ENCODE results near the gene OS9.

The OS9 gene

DNA sequence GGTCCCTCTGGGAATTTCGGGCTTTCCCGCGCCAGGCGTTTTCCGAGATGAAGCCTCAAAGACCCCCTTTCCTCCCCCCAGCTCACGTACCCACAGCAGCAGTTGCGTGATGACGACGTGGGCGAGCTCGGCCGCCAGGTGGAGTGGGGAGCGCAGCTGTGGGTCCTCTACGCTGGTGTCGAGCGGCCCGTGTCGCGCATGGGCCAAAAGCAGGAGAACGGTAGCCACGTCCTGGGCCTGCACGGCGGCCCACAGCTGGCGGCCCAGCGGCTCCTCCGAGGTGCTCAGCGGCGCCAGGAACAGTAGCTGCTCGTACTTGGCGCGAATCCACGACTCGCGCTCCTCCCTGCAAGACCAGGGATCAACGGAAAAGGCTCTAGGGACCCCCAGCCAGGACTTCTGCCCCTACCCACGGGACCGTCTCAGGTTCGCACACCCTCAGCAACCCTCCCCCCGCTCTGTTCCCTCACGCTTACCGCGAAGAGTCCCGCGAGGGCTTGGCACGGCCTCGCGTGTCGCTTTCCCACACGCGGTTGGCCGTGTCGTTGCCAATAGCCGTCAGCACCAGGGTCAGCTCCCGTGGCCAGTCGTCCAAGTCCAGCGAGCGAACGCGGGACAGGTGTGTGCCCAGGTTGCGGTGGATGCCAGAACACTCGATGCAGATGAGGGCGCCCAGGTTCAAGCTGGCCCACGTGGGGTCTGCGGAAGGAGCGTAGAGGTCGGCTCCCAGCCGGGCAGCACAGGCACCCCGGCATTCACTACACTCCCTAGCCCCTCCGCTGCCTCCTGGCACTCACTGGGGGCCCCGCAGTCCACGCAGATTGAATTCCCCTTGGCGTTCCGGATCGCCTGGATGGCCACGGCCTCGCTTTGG, 33.2 kb downstream of the OS9 start:
- ChIA-PET POLR2A (no interaction called here), CTCF (interaction anchor here (1.2 to 1.9 kb wide), 3 partner anchors 8 to 14 kb away, joined by 4 to 5 read pairs (median 5); no protein-coding TSS in a partner anchor)
- TF ChIP-seq, protein P1, sequence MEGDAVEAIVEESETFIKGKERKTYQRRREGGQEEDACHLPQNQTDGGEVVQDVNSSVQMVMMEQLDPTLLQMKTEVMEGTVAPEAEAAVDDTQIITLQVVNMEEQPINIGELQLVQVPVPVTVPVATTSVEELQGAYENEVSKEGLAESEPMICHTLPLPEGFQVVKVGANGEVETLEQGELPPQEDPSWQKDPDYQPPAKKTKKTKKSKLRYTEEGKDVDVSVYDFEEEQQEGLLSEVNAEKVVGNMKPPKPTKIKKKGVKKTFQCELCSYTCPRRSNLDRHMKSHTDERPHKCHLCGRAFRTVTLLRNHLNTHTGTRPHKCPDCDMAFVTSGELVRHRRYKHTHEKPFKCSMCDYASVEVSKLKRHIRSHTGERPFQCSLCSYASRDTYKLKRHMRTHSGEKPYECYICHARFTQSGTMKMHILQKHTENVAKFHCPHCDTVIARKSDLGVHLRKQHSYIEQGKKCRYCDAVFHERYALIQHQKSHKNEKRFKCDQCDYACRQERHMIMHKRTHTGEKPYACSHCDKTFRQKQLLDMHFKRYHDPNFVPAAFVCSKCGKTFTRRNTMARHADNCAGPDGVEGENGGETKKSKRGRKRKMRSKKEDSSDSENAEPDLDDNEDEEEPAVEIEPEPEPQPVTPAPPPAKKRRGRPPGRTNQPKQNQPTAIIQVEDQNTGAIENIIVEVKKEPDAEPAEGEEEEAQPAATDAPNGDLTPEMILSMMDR (IDR thresholded peaks at IDR 0.05; ENCODE audit: control extremely low read depth, extremely low read depth, low read depth, missing control alignments) = no peak
- DNase-seq (ENCODE audit: extremely low spot score) = peak; percentile 11

DNA sequence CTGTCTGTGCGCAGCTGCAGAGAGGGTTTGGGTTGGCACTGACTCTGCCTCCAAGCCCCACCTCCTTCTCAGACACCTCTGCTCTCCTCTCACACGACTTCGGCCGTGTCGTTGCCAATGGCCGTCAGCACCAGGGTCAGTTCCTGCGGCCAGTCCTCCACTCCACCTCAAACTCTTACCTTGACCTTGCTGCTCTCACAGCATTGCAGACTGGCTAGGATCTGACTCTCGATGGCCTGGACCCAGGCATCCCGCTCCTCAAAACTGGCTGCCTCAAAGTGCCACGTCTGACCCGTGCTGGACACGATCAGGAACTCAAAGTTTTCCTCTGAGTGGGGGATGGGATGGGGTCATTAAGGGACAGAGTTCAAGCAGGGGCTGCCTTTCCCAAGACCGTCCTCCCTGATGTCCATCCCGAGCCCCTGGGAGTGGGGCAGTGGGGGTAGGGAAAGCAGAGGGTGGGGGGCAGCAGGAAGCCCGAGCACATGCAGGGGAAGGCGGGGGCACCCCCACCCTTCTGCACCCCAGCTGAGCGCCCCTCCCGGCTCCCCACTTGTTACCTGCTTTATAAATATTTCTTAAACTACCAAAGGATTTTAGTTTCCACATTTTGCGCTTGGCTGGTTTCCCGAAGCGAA, 33.9 kb downstream of the OS9 start:
- POLR2A ChIA-PET = no interaction called here
- CTCF ChIA-PET = interaction anchor here (1.9 kb wide), 1 partner anchor 13 kb away, joined by 4 read pairs; no protein-coding TSS in a partner anchor
- TF ChIP-seq, protein P1 (IDR thresholded peaks at IDR 0.05; ENCODE audit: control extremely low read depth, extremely low read depth, low read depth, missing control alignments) = no peak
- peak; percentile 7 for DNase-seq (ENCODE audit: extremely low spot score)

DNA sequence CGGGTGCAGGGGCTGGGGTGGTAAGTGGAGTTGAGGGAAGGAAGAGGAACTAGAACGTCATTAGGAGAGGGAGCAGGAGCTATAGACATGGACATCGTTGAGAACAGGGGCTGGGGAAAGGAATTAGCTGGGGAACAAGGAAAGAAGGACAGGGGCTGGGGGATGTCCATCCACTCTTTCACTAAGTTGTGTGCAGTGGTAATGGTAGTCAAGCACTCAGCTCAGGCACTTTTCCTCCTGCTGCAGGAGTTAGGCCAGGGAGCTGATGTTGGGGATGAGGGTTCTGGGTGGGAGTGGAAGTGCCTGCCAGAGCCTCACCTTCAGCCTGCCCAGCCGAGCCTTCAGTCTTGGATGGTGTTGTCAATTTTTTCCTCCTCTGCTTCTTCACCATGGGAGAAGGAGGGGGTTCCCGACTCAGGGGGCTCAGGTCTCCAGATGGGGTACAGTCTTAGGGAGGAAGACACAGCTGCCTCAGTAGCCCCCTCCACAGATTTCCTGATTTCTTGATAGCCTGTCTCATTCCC, 35.5 kb downstream of the OS9 start:
- TF ChIP-seq, protein P1 (IDR thresholded peaks at IDR 0.05; ENCODE audit: control extremely low read depth, extremely low read depth, low read depth, missing control alignments) = no peak
- CTCF ChIA-PET = interaction anchor here (1.2 to 1.6 kb wide), 3 partner anchors 12 to 29 kb away, joined by 3 to 5 read pairs (median 3); no protein-coding TSS in a partner anchor
- peak; percentile 6 for DNase-seq (ENCODE audit: extremely low spot score)
- POLR2A ChIA-PET = no interaction called here

DNA sequence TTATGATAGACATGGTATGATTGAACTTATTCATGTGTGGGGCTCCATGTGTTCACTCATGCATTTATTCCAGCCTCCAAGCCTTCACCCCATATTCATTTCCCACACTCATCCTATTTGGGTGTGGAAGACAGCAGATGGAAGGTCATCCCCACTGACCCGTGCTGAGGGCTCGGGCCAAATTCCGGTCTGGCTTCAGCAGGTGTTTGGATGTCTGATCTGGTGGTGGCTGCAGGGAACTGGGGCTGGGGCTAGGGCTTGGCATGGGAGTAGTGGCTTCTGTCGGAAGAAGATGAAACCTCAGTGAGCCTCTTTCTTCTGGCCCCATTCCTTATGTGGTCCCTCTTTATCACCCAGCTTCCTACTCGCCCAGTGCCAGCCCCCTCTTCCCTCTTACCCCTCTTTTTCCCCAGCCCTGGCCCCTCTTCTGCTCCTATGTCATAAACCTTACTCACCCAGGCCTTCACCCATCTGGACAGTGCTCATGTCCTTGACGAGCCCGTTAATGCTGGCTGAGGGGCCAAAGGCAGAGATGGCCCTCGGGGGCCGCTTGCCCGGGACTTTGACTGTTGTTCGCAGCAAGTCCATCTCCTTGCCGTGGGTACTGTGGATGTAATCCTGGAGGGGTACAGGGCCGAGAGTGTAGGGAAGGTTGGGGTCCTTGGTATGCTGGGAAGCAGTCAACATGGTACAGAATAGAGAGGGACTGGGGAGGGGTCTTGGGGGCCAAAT, 36.6 kb downstream of the OS9 start:
- ChIA-PET CTCF (interaction anchor here (1.2 to 2.2 kb wide), 2 partner anchors 11 to 28 kb away, joined by 3 to 9 read pairs; no protein-coding TSS in a partner anchor), POLR2A (no interaction called here)
- no peak for DNase-seq (ENCODE audit: extremely low spot score)
- TF ChIP-seq, protein P1 (IDR thresholded peaks at IDR 0.05; ENCODE audit: control extremely low read depth, extremely low read depth, low read depth, missing control alignments) = no peak

DNA sequence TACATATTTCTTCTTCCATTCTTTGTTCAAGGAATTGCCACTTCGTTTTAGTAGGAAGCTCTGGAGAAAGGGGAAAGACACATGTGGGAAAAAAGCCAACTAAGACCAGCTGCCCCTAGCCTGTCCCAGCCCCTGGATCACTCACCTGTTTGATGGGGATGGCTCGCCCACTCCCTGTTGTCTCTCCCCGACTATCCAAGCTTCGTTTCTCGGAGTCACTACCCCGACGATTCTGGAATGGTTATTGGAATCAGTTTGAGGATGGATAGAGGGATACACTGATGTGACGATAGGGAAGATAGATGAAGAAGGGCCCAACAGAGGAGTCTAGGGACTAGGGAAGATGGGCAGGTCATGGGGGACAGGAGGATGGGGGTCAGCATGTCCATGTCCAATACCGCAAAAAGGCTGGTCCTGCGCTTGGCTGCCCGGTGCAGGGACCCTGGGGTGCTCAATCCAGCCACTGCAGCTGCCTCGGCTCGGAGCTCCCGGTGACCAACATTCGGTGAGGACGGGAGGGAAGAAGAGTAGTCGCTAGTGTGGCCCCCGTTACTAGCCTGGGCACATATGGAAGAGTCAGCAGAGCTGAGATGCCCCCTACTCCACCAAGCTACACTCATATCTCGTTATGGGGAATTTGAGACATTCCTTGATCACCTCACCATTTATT, 37.6 kb downstream of the OS9 start:
- TF ChIP-seq, protein P1 (IDR thresholded peaks at IDR 0.05; ENCODE audit: control extremely low read depth, extremely low read depth, low read depth, missing control alignments) = no peak
- DNase-seq (ENCODE audit: extremely low spot score) = no peak
- CTCF ChIA-PET = interaction anchor here (1.8 to 2.2 kb wide), 2 partner anchors 10 to 12 kb away, joined by 5 to 9 read pairs; no protein-coding TSS in a partner anchor
- POLR2A ChIA-PET = no interaction called here

All from GM10248 (cell line).